Stimulated activated effector memory CD8-positive, alpha-beta T cell treated with anti-CD3 and anti-CD28 coated beads, Interleukin-12 subunit alpha, Interleukin-12 subunit beta, amount 100 ng/mL, for 72 hours (primary cell): ENCODE results near the gene ANKRD65.

Experiments
- ATAC-seq: fragments of 150-1000 bp; cut with Tn5 transposase; 2 replicates; pipeline ENCODE4 v1.10.0; 2021
- DNase-seq, 2 donors: peaks; one replicate each; pipeline ENCODE4 v3.0.0; 2021 to 2022; ENCODE audit warnings: low spot score in 2 of 2
- H3K27ac Mint-ChIP-seq: one replicate; pipeline ENCODE4 v1.8.0; 2022; ENCODE audit warnings: mild to moderate bottlenecking, mixed read lengths
- H3K36me3 Mint-ChIP-seq: one replicate; pipeline ENCODE4 v1.8.0; 2022; ENCODE audit warnings: mild to moderate bottlenecking, mixed read lengths
- H3K4me1 Mint-ChIP-seq: one replicate; pipeline ENCODE4 v1.8.0; 2022; ENCODE audit warnings: mixed read lengths
- H3K4me3 Mint-ChIP-seq: one replicate; pipeline ENCODE4 v1.8.0; 2022; ENCODE audit warnings: mild to moderate bottlenecking, mixed read lengths
- H3K9me3 Mint-ChIP-seq: one replicate; pipeline ENCODE4 v1.8.0; 2022; ENCODE audit warnings: mixed read lengths

Gene ANKRD65

DNA sequence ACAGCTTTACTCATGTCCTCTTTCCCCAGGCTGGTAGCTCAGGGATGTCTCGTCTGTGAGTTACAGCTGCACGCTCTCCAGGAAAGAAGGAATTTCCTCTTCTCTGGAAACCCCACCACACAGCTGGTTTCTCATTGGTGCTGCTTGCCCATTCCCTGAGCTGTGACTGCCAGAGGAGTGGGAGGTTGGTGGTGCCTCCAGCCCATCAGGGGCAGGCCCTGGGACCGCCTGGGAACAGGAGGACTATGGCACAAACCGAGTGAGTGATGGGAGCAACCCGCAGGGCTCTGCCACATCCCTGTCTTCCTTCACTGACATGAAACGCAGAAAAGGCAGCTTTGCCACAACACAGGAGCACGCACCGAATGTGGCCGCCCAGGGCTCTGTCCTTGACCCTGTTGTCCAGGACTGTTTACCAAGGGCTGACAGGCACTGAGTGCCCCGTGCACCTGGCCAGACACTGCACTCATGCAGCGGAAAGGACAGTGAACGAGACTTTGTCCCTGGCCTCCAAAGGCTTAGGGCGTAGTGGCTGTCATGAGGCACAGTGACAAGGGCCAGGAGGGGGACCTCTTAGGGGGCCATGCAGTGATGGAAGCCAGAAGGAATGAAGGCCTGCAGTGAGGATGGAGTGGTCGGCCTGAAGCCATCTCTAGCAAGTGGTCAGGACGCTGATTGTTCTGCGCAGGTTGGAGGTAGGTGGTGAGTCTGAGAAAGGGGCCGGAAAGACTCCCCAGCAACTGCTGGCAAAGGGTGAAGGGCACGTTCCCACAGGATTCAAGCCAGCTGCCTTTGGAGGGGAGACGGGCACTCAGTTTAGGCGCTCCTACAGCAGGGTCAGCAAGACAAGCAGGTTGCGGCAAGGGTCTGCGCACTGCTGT lies 20.3 kb downstream of the ANKRD65 start:
- Mint-ChIP-seq H3K27ac (peak overlapping the region; percentile 94), H3K9me3 (no peaks in the 10 kb centered on the region), H3K4me1 (peaks cover 53% of the 10 kb centered on the region), H3K4me3 (peak overlapping the region; percentile 84), H3K36me3 (peaks cover 95% of the 10 kb centered on the region)
- ATAC-seq (no peak), DNase-seq (no peak)

DNA sequence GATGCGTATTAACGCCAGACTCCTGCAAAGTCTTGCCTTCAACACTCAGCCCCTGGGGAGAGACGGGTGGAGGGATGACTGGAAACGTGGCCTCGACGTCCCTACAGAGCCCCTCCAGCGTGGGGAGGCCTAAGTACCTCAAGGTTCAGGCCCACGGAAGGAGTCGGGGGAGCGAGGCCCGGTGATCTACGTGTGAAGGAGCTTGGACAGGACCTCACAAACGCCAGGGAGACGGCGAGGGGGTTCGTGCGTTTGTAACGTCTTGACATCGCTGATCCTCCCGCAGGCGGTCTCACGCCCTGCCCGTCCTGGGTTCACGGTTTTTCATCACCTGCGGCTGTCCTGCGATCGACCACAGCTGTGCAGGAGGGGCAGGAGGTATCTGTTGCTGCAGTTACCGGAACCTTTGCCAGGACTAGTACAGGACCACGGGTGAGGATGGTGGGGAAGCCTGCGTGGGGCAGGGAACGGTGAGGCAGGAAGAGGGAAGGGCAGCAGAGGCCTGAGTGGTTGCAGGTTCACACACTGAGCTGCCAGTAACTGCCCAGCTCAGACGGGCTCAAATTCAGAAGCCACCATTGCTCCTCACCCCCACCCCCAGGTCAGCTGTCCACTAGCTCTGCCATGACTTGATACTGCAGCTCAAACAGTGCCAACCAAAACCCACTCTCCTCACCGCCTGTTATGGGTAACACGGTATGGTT lies 21.1 kb downstream of the ANKRD65 start:
- H3K4me1 Mint-ChIP-seq: peaks cover 54% of the 10 kb centered on the region
- ATAC-seq: no peak
- H3K9me3 Mint-ChIP-seq: no peaks in the 10 kb centered on the region
- peaks cover 95% of the 10 kb centered on the region for H3K36me3 Mint-ChIP-seq
- peak overlapping the region; percentile 84 for H3K4me3 Mint-ChIP-seq
- H3K27ac Mint-ChIP-seq: peak overlapping the region; percentile 94
- no peak for DNase-seq

DNA sequence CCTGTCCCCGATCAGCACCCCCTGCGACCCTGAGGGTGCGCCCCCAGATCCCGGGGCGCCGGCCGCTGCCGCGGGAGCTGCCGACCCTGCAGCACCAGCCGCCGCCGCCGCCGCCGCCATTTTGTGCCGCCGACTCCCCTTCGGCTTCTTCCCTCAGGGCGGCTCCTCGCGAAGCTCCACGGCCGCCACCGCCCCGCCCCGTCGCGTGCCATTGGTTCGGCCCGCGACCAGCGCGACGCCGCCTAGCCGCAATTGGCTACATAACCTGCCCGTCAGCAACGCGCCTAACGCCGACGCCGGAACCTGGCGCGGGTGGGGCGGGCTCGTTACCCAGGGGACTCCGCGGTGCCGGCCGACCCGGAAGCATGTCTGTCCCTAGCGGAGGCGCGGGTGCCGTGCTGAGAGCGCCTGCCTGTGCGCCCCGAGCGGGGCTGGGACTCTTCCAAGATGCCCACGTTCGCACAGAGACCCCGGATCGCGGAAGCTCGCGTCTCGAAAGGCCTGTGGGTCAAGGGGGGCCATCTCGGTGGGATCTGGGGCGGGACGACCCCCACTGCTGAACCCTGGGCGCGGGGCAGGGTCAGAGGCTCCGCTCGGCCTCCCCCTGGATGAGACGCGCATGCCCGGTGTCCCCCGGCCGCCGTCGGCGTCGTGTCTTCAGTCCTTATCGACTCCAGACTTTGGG lies 21.7 kb downstream of the ANKRD65 start, which contains the start of gene CCNL2:
CCNL2 (minus strand) TSS at position 149 of the 685 bp plus-strand sequence; CDS start at position 120, 29 bp downstream.
- no peaks in the 10 kb centered on the region for H3K9me3 Mint-ChIP-seq
- ATAC-seq: peak; percentile 98
- H3K4me1 Mint-ChIP-seq: peaks cover 57% of the 10 kb centered on the region
- DNase-seq: peak; percentile 98 to 99
- peak within 1 kb of the TSS; percentile 94 for H3K27ac Mint-ChIP-seq
- peak within 1 kb of the TSS; percentile 84 for H3K4me3 Mint-ChIP-seq
- H3K36me3 Mint-ChIP-seq: peaks cover 95% of the 10 kb centered on the region

GRCh38 chr1:1398677-1399186 lies 22.3 kb downstream of the ANKRD65 start:
- ATAC-seq (peak; percentile 3), DNase-seq (no peak)
- Mint-ChIP-seq H3K4me3 (peak overlapping the region; percentile 84), H3K4me1 (peaks cover 55% of the 10 kb centered on the region), H3K36me3 (peaks cover 95% of the 10 kb centered on the region), H3K9me3 (no peaks in the 10 kb centered on the region), H3K27ac (peak overlapping the region; percentile 94)

DNA sequence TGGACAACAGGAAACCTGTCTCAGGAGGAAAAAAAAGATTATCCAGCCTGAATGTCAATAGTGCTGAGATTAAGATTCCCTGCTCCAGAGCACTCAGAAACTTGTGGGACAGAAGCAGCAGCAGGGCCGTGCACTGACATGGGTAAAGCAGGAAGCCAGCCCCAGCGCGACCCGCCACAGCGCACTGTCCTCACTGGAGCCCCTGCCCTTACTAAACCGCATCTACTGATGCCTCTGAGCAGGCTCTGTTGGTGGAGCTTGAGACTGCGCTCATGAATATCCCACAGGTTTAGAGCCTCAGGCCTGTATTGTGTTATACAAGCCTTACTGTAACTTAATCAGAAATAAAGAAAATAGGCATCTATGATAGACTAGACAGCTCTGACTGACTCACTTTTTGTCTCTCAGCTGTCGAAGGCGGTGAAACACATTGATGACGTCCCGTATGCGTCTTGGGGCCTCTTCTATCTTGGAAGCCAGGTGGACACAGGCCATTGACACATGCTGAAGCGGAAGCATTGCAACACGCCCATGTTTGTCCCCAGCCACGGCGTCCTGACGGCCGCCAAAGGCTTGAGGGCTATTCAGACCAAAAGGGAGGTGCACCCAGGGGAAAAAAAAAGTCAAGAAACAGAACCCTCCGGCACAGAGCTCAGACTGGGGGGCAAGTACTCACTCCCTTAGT lies 23.1 kb downstream of the ANKRD65 start:
- Mint-ChIP-seq H3K36me3 (peaks cover 95% of the 10 kb centered on the region), H3K4me1 (peaks cover 49% of the 10 kb centered on the region), H3K9me3 (no peaks in the 10 kb centered on the region), H3K27ac (peak overlapping the region; percentile 91), H3K4me3 (peak overlapping the region; percentile 84)
- no peak for DNase-seq
- no peak for ATAC-seq

GRCh38 chr1:1395166-1395565 lies 25.9 kb downstream of the ANKRD65 start:
- peak overlapping the region; percentile 59 for H3K27ac Mint-ChIP-seq
- H3K4me1 Mint-ChIP-seq: peaks cover 27% of the 10 kb centered on the region
- no peaks in the 10 kb centered on the region for H3K9me3 Mint-ChIP-seq
- no peak overlapping the region for H3K4me3 Mint-ChIP-seq
- ATAC-seq (no peak), DNase-seq (no peak)
- H3K36me3 Mint-ChIP-seq: peaks cover 95% of the 10 kb centered on the region

- Mint-ChIP-seq H3K4me1 (peaks cover 19% of the 10 kb centered on the region), H3K36me3 (peaks cover 95% of the 10 kb centered on the region)
- no peak for ATAC-seq
Measured at GRCh38 chr1:1394116-1394515, 27.0 kb downstream of the ANKRD65 start.

DNA sequence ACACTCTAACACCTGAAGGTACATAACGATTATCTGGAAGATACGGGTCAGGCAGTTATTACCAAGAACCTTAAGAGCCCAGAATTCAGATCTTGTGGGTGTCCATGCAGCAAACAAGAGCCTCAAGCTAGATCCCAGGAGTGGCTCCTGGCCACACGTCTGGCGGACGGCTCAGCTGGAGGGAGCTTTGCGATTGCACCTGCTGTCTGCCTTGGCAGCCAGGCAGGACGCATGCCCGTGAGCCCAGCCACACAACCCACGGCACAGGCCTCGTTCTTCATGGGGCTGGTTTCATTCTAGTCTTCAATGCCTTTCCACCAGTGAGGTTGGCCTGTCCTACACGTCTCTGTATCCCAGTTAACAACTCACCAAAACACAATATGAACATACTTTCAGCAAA lies 27.6 kb downstream of the ANKRD65 start:
- Mint-ChIP-seq H3K4me3 (no peak overlapping the region), H3K36me3 (peaks cover 100% of the 10 kb centered on the region), H3K27ac (no peak overlapping the region), H3K9me3 (no peaks in the 10 kb centered on the region), H3K4me1 (peaks cover 19% of the 10 kb centered on the region)
- ATAC-seq: no peak
- DNase-seq: no peak

More at GRCh38 chr1:1394116-1394515, 27.0 kb downstream of the ANKRD65 start:
- Mint-ChIP-seq H3K9me3 (no peaks in the 10 kb centered on the region), H3K4me3 (no peak overlapping the region), H3K27ac (no peak overlapping the region)
- no peak for DNase-seq

DNA sequence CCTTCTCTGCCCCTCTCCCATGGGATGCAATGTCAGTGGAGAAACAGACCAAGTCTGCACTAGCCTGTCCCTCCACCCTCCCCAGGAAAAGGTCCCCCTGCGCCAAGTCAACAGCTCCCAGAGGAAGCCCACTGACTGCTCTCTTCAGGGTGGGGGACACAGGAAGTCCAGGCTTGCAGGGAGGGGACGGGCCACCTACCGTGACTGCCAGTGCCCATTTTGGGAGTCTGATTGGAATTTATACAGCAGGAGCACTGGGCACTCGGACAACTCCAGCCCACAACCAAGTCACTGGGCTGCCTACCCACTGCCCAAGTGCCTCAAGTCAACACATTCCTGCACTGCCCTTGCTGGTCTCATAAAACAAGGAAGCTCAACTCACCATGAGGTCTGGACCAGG lies 28.1 kb downstream of the ANKRD65 start:
- DNase-seq (no peak), ATAC-seq (no peak)
- Mint-ChIP-seq H3K9me3 (no peaks in the 10 kb centered on the region), H3K36me3 (peaks cover 100% of the 10 kb centered on the region), H3K4me3 (no peak overlapping the region), H3K4me1 (peaks cover 16% of the 10 kb centered on the region), H3K27ac (no peak overlapping the region)

DNA sequence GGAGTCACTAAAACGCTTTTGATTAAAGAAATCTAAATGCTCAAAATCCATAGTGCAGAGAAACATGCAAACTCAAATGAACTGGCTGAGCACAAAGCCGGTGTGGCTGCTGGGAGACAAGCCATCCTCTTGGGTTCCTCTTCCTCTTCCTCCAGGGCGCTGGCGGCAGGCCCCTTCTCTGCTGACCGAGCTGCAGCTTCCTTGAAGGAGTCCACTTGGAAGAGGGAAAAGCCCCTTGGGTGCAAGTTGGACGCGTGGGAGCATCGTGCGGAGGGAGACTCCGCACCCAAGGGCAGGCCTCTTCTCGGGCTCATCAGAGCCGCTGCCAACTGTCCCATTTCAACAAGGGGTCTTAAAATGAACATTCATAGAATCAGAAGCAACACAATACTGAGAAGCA lies 29.9 kb downstream of the ANKRD65 start:
- H3K4me1 Mint-ChIP-seq: peaks cover 12% of the 10 kb centered on the region
- peak overlapping the region; percentile 20 for H3K27ac Mint-ChIP-seq
- no peaks in the 10 kb centered on the region for H3K9me3 Mint-ChIP-seq
- peaks cover 100% of the 10 kb centered on the region for H3K36me3 Mint-ChIP-seq
- ATAC-seq (no peak), DNase-seq (no peak)
- H3K4me3 Mint-ChIP-seq: no peak overlapping the region

GRCh38 chr1:1390675-1391074 lies 30.4 kb downstream of the ANKRD65 start:
- no peak overlapping the region for H3K4me3 Mint-ChIP-seq
- ATAC-seq (no peak), DNase-seq (no peak)
- H3K36me3 Mint-ChIP-seq: peaks cover 100% of the 10 kb centered on the region
- no peaks in the 10 kb centered on the region for H3K9me3 Mint-ChIP-seq
- H3K4me1 Mint-ChIP-seq: peaks cover 10% of the 10 kb centered on the region
- H3K27ac Mint-ChIP-seq: no peak overlapping the region

DNA sequence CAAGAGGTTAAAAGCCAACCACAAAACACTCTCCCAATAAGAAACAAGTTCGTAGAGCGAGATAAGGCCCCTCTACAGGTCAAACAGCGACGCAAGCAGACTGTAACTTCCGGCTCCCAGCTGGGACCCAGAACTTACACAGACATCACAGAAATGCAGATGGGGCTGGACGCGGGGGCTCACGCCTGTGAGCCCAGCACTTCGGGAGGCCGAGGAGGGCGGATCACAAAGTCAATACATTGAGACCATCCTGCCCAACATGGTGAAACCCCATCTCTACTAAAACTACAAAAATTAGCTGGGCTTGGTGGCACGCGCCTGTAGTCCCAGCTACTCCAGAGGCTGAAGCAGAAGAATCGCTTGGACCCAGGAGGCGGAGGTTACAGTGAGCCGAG lies 33.0 kb downstream of the ANKRD65 start:
- DNase-seq: no peak
- H3K27ac Mint-ChIP-seq: no peak overlapping the region
- H3K4me1 Mint-ChIP-seq: no peaks in the 10 kb centered on the region

GRCh38 chr1:1387098-1388077 lies 33.7 kb downstream of the ANKRD65 start:
- no peak for DNase-seq
- no peak for ATAC-seq
- no peak overlapping the region for H3K27ac Mint-ChIP-seq
- H3K4me3 Mint-ChIP-seq: no peak overlapping the region
- H3K9me3 Mint-ChIP-seq: no peaks in the 10 kb centered on the region
- peaks cover 6% of the 10 kb centered on the region for H3K4me1 Mint-ChIP-seq
- H3K36me3 Mint-ChIP-seq: peaks cover 78% of the 10 kb centered on the region

More for the DNA sequence above, 33.0 kb downstream of the ANKRD65 start:
- ATAC-seq: no peak
- Mint-ChIP-seq H3K36me3 (peaks cover 85% of the 10 kb centered on the region), H3K9me3 (no peaks in the 10 kb centered on the region), H3K4me3 (no peak overlapping the region)

DNA sequence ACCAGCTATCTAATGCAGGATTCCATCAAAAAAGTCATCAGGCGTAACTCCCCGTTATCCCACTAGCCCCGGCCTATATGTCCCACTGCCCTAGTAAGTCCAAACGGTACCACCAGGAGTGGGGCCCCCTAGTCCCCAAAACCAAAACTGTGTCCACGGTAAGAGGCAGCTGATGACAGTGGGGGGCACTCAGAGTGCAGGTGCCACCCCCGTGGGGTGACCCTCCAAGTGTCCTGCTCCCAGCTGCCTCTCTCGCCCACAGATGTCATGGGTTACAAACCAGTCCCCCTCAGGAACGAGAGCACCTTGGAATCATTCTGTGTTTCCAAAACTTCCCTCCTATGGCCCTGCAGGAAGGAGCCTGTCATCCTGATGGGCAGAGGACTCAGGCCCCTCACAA lies 35.1 kb downstream of the ANKRD65 start:
- Mint-ChIP-seq H3K9me3 (no peaks in the 10 kb centered on the region), H3K4me3 (no peak overlapping the region), H3K36me3 (peaks cover 64% of the 10 kb centered on the region), H3K4me1 (peaks cover 14% of the 10 kb centered on the region), H3K27ac (no peak overlapping the region)
- ATAC-seq: no peak
- DNase-seq: no peak
